NB4 (cell line): ENCODE measurements around the gene DZIP1.
"Not testable (repeated sequence)": the region's sequence is repeated elsewhere in the genome, so short reads cannot be mapped to it uniquely, and the experiment has no call there.

Experiments
- DNase-seq: peaks from one replicate; pipeline ENCODE4 v3.0.0; 2010; ENCODE audit warnings: low read depth
- H3K4me3 ChIP-seq: one replicate; pipeline ENCODE4 v1.5.1; 2011; ENCODE audit warnings: mild to moderate bottlenecking, low read depth, low read length, moderate library complexity
- MYC ChIP-seq: IDR thresholded peaks from 2 replicates; pipeline ENCODE4 v1.6.1; 2011; ENCODE audit warnings: low read depth, low read length
- POLR2A ChIP-seq: IDR thresholded peaks from 2 replicates; pipeline ENCODE4 v1.6.1; 2011; ENCODE audit warnings: mild to moderate bottlenecking; ENCODE audit not compliant: insufficient read length; ENCODE audit errors: extremely low read depth
- TF ChIP-seq, protein P1 (sequence below): IDR thresholded peaks from one replicate; pipeline ENCODE4 v1.5.1; 2012; ENCODE audit warnings: low read depth, low read length
- TF ChIP-seq, protein P2 (sequence below): IDR thresholded peaks from 2 replicates; pipeline ENCODE4 v1.6.1; 2011; ENCODE audit warnings: low read depth, low read length

The DZIP1 gene

DNA sequence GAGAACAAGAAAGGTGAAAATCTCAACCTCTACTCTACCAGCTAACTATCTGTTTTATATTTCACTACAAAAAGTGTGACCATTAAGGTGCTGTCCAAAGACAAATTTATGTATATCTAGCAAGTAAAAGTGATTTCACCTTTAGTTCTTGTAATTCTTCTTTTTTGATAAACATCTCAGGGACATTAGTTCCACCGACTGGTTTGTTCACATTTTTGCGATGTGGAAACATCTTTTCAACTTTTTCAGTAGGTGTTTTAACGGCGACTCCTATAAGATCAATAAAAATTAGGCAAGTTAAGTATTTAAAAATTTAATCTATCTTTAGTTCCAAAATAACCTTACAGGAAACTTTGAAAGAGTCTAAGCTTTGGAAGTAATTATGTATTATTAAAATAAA, 58.6 kb downstream of the DZIP1 start:
- no peak overlapping the region for H3K4me3 ChIP-seq
- no peak for DNase-seq
- TF ChIP-seq MYC (no peak), POLR2A (no peak)
- TF ChIP-seq, protein P1, sequence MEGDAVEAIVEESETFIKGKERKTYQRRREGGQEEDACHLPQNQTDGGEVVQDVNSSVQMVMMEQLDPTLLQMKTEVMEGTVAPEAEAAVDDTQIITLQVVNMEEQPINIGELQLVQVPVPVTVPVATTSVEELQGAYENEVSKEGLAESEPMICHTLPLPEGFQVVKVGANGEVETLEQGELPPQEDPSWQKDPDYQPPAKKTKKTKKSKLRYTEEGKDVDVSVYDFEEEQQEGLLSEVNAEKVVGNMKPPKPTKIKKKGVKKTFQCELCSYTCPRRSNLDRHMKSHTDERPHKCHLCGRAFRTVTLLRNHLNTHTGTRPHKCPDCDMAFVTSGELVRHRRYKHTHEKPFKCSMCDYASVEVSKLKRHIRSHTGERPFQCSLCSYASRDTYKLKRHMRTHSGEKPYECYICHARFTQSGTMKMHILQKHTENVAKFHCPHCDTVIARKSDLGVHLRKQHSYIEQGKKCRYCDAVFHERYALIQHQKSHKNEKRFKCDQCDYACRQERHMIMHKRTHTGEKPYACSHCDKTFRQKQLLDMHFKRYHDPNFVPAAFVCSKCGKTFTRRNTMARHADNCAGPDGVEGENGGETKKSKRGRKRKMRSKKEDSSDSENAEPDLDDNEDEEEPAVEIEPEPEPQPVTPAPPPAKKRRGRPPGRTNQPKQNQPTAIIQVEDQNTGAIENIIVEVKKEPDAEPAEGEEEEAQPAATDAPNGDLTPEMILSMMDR: no peak
- TF ChIP-seq, protein P2, sequence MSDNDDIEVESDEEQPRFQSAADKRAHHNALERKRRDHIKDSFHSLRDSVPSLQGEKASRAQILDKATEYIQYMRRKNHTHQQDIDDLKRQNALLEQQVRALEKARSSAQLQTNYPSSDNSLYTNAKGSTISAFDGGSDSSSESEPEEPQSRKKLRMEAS: no peak

DNA sequence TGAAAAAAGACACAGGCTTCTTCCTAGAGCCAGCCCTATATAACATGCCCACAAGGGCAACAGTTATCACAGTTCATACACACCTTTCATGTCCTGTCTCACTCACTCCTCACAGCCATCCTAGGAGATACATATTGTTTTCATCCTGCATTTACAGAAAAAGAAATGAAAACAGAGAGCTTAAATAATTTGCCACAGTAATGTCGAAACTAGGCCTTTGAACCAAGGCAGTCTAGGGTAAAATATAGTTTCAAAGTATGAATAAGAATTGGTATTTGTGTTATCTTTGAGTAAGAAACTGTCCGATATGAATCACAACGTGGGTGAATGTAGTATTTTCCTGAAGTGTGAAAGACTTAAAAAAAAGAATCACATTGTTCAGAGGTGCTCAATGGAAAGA, 65.2 kb downstream of the DZIP1 start:
- TF ChIP-seq POLR2A (no peak), MYC (no peak)
- TF ChIP-seq, protein P1: no peak
- TF ChIP-seq, protein P2: no peak
- no peak overlapping the region for H3K4me3 ChIP-seq
- no peak for DNase-seq

DNA sequence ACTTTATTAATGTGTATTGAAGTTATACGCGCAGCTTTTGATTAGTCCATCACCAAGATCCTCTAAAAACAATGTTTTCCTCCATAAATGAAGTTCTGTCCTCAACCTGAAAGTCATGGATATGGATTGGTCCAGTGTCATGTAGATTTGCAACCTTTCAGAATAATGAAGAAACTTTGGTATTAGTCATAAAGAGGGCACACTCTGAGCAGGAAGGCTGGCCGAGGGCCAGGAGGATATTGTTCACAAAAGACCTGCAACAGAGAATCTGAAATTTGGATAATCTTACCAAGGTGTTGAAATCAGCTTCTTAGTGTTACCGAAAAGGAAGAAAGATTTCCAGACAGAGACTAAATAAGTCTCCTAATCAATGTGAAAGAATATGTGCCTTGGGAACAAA, 71.3 kb downstream of the DZIP1 start:
- no peak overlapping the region for H3K4me3 ChIP-seq
- TF ChIP-seq, protein P2: no peak
- TF ChIP-seq MYC (no peak), POLR2A (no peak)
- TF ChIP-seq, protein P1: no peak
- no peak for DNase-seq

DNA sequence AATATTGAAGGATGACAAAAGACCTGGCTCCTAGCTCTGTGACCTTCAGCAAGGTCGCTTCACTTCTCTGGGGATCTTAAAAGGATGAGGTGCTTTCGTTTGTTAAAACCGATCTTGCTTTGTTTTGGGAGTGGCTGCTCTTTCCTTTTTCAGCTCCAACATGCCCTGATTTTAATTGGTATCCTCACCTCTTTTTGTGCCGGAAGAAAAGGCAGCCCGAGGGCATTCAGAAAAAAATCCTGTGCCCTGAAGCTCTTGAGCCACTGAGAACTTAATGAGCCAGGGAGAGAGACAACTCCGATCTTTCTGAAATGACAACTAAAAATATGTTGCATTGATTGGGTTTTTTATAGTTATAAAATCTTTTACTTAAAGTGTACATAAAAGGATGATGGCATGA, 72.6 kb downstream of the DZIP1 start:
- TF ChIP-seq, protein P2: no peak
- TF ChIP-seq MYC (no peak), POLR2A (no peak)
- TF ChIP-seq, protein P1: no peak
- no peak overlapping the region for H3K4me3 ChIP-seq
- no peak for DNase-seq

DNA sequence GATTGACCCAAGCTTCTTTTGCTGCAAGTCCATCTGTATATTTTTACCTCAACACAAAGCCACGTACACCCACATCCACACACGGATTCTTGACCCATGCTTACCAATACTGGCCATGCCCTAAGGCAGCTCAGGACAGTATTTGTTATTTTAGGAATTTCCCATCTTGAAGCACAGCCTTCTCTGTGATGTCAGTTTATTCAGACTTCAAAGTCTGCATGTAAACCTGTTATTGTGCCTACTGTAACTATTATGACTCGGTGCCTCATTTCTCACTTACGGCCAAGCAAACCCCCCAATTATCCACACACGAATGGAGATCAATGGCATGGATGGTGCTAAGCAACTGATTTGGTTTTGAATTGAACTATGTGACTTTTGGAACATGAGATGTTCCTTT, 74.5 kb downstream of the DZIP1 start:
- TF ChIP-seq, protein P2: no peak
- TF ChIP-seq MYC (no peak), POLR2A (no peak)
- no peak for DNase-seq
- H3K4me3 ChIP-seq: no peak overlapping the region

DNA sequence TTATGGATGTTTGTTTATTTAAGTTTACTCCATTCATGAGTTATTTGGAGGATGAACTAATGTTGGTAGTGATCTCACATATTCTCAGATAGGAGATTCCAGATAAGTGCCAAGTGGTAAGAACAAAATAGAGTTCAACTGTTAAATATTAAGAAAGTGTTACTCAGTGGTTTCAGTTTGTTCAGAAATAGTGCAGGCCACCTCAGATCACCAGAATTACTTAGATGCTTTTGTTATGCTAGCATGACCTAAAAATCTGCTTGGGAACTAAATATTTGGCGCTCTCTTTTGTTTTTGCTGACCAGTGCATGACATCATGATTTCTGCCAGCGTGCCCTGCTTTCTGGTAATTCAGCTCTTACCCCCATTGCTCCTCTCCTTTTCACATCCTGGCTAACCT, 76.4 kb downstream of the DZIP1 start:
- DNase-seq: no peak
- H3K4me3 ChIP-seq: no peak overlapping the region
- TF ChIP-seq POLR2A (no peak), MYC (no peak)
- TF ChIP-seq, protein P2: no peak
- TF ChIP-seq, protein P1: no peak

DNA sequence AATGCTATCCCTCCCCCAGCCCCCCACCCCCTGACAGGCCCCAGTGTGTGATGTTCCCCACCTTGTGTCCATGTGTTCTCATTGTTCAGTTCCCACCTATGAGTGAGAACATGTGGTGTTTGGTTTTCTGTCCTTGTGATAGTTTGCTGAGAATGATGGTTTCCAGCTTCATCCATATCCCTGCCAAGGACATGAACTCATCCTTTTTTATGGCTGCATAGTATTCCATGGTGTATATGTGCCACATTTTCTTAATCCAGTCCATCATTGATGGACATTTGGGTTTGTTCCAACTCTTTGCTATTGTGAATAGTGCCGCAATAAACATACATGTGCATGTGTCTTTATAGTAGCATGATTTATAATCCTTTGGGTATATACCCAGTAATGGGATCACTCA, 78.7 kb downstream of the DZIP1 start:
- not testable (repeated sequence) for DNase-seq, H3K4me3 ChIP-seq
